ENCODE data around the gene DTNBP1.

DTNBP1 gene

GRCh38 chr6:15623276-15624116 is 39.3 kb downstream of the DTNBP1 start:
- DNase-seq (ENCODE audit: low read depth, low spot score) = no peak

GRCh38 chr6:15622045-15622740 is 40.6 kb downstream of the DTNBP1 start:
- DNase-seq (ENCODE audit: low read depth, low spot score) = no peak

- DNase-seq (ENCODE audit: low read depth, low spot score) = no peak
These were observed 41.4 kb downstream of the DTNBP1 start for GRCh38 chr6:15621203-15622044.

- DNase-seq (ENCODE audit: low read depth, low spot score) = no peak
These were observed 42.2 kb downstream of the DTNBP1 start for GRCh38 chr6:15620611-15621010.

GRCh38 chr6:15619330-15619729 is 43.5 kb downstream of the DTNBP1 start:
- no peak for DNase-seq (ENCODE audit: low read depth, low spot score)

GRCh38 chr6:15618685-15619084 is 44.1 kb downstream of the DTNBP1 start:
- no peak for DNase-seq (ENCODE audit: low read depth, low spot score)

- DNase-seq (ENCODE audit: low read depth, low spot score) = no peak
These were observed 46.6 kb downstream of the DTNBP1 start for GRCh38 chr6:15616261-15616660.

GRCh38 chr6:15615802-15616201 is 47.0 kb downstream of the DTNBP1 start:
- no peak for DNase-seq (ENCODE audit: low read depth, low spot score)

- no peak for DNase-seq (ENCODE audit: low read depth, low spot score)
These were observed 48.6 kb downstream of the DTNBP1 start for GRCh38 chr6:15614277-15614676.

GRCh38 chr6:15608396-15608795 is 54.4 kb downstream of the DTNBP1 start:
- DNase-seq (ENCODE audit: low read depth, low spot score) = no peak

- DNase-seq (ENCODE audit: low read depth, low spot score) = no peak
These were observed 55.2 kb downstream of the DTNBP1 start for GRCh38 chr6:15607603-15608002.

- DNase-seq (ENCODE audit: low read depth, low spot score) = no peak
These were observed 56.5 kb downstream of the DTNBP1 start for GRCh38 chr6:15606347-15606746.

- no peak for DNase-seq (ENCODE audit: low read depth, low spot score)
These were observed 58.0 kb downstream of the DTNBP1 start for GRCh38 chr6:15604843-15605242.

- DNase-seq (ENCODE audit: low read depth, low spot score) = no peak
These were observed 60.7 kb downstream of the DTNBP1 start for GRCh38 chr6:15602154-15602553.

- DNase-seq (ENCODE audit: low read depth, low spot score) = no peak
These were observed 64.5 kb downstream of the DTNBP1 start for GRCh38 chr6:15598273-15598798.

GRCh38 chr6:15596186-15596896 is 66.5 kb downstream of the DTNBP1 start:
- no peak for DNase-seq (ENCODE audit: low read depth, low spot score)

GRCh38 chr6:15595461-15596173 is 67.2 kb downstream of the DTNBP1 start:
- DNase-seq (ENCODE audit: low read depth, low spot score) = no peak

- no peak for DNase-seq (ENCODE audit: low read depth, low spot score)
These were observed 68.1 kb downstream of the DTNBP1 start for GRCh38 chr6:15594512-15595259.

- DNase-seq (ENCODE audit: low read depth, low spot score) = no peak
These were observed 69.0 kb downstream of the DTNBP1 start for GRCh38 chr6:15593798-15594197.

GRCh38 chr6:15592610-15593009 is 70.2 kb downstream of the DTNBP1 start:
- DNase-seq (ENCODE audit: low read depth, low spot score) = no peak
